Esophagus muscularis mucosa (tissue), 3 donors: ENCODE data around the gene ENOX1.

Experiments
- EP300 ChIP-seq: sonication (generic); formaldehyde crosslinking; IDR thresholded peaks from one replicate; pipeline ENCODE4 v1.6.1; 2017; ENCODE audit warnings: antibody characterized with exemption
- POLR2AphosphoS5 ChIP-seq, 2 donors: sonication (generic); formaldehyde crosslinking; IDR thresholded peaks; one replicate each; pipeline ENCODE4 v1.6.1; 2017; ENCODE audit warnings: antibody characterized with exemption in 2 of 2

- no peak for TF ChIP-seq POLR2AphosphoS5 (IDR thresholded peaks at IDR 0.05)
- TF ChIP-seq EP300: no peak
Observed at GRCh38 chr13:43669101-43669500, 117.7 kb downstream of the ENOX1 start.
